Kidney (tissue), 14 donors: Measurements from ENCODE around the gene OAF. TPM values are rescaled to one million over a fixed set of nuclear protein-coding genes. Genes with fewer than 3 reads are reported as not detected.
"Not testable (repeated sequence)": the region's sequence is repeated elsewhere in the genome, so short reads cannot be mapped to it uniquely, and the experiment has no call there.

Experiments
- DNase-seq, 5 donors: peaks; one replicate each; pipeline ENCODE4 v3.0.0-alpha.2; 2013 to 2020
- FAIRE-seq: peaks from 2 replicates; lab custom pipeline; 2012; peaks lifted over from hg19 to GRCh38; lab: Jason Lieb, UNC
- H3K27ac ChIP-seq, 2 donors: one replicate each; pipeline ENCODE4 v1.7.0; 2013; ENCODE audit warnings: low read depth in 2 of 2, low read length in 2 of 2, inconsistent platforms in 1 of 2
- H3K27me3 ChIP-seq: one replicate; pipeline ENCODE4 v1.7.1; 2013; ENCODE audit warnings: low read length, inconsistent platforms; ENCODE audit not compliant: control insufficient read depth, insufficient read depth
- H3K36me3 ChIP-seq, 3 donors: one replicate each; pipeline versions ENCODE4 v1.7.0 to v1.7.1; 2013; ENCODE audit warnings: low read length in 3 of 3, control low read depth in 1 of 3, inconsistent platforms in 1 of 3; ENCODE audit not compliant: insufficient read depth in 3 of 3, control insufficient read depth in 2 of 3
- H3K4me1 ChIP-seq, 3 donors: one replicate each; pipeline versions ENCODE4 v1.7.0 to v1.7.1; 2013; ENCODE audit warnings: low read length in 3 of 3, inconsistent platforms in 1 of 3, low read depth in 1 of 3; ENCODE audit not compliant: control insufficient read depth in 2 of 3, insufficient read depth in 2 of 3
- H3K4me3 ChIP-seq, 3 donors: one replicate each; pipeline versions ENCODE4 v1.7.0 to v1.8.1; 2013; ENCODE audit warnings: low read length in 3 of 3, control low read depth in 1 of 3, inconsistent platforms in 1 of 3
- H3K9ac ChIP-seq, 3 donors: one replicate each; pipeline versions ENCODE4 v1.7.0 to v1.7.1; 2013; ENCODE audit warnings: low read length in 3 of 3, control low read depth in 1 of 3, inconsistent platforms in 1 of 3
- H3K9me3 ChIP-seq, 3 donors: one replicate each; pipeline versions ENCODE4 v1.7.0 to v1.7.1; 2013; ENCODE audit warnings: low read length in 3 of 3, control low read depth in 1 of 3, inconsistent platforms in 1 of 3; ENCODE audit not compliant: control insufficient read depth in 2 of 3, insufficient read depth in 1 of 3
- intact Hi-C: fragments of 100-400 bp; cut with DNase I; formaldehyde crosslinking; loops from one replicate; pipeline ENCODE4 v1.11.1; 2022
- polyA plus RNA-seq: library from polyadenylated mRNA; stranded (reverse); fragments of 350-450 nt; fragmentation: Illumina TruSeq; extraction: RNeasy Lipid Tissue Mini Kit (QIAGEN cat#74804); gene quantifications from one replicate; pipeline ENCODE4 v1.2.3, GENCODE V29; 2014; ENCODE audit warnings: low read depth, low replicate concordance; ENCODE audit not compliant: insufficient read depth
- total RNA-seq: library from RNA; stranded (reverse); fragmentation: NEBNext Ultra II Directional; extraction: Animal tissue kit (Norgen Biotek cat#: 25700); gene quantifications from one replicate; pipeline ENCODE4 v1.2.1, GENCODE V29; 2021
- TF ChIP-seq, protein P1 (sequence below): IDR thresholded peaks from 3 replicates; pipeline ENCODE4 v1.5.1; 2012; ENCODE audit warnings: mild to moderate bottlenecking, moderate library complexity, borderline replicate concordance; ENCODE audit not compliant: insufficient read depth; ENCODE audit errors: extremely low read depth
- donor health status: control.
- donor health status: control.
- donor health status: control.
- donor health status: control.
- donor health status: control.
- donor health status: DM: yes; HTN: yes; CAD: no.
- donor health status: Normal renal cell carcinoma (clear cell type).

OAF gene
- total and polyA plus RNA-seq, 2 donors from 2014 or later: 48.2 to 78.1 TPM

DNA sequence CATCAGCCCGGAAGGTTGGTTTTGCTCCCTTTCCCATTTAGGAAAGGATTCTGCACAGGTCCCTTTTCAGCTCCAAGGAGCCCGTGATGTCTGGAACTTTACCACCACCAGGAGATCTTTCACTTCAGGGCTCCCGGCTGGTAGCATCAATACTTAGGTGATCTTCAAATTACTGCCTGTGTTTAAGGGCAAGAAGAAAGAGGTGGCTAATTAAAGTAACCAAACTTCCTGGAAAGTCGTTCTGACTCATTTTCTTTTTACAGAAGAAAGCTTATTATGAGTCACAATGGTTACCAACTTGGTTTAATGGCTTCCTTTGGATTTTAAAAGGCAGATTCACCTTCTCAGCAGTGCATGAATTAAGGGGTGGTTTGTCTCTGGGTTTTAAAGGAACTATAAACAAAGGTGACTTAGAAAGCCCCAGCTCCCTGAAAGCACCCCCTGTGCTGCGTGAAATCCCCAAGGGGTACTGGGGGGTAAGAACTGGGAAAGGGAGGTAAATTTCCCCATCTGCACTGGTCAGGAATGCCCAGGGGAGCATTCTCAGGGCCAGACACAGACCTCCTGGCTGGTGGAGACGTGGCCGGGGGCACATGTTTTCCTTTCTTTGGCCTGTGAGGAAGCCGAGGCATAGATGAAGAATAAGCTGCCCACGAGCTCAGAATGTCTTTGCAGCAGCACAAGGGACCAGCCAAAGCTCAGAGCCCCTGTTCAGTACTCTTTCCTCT lies 37.9 kb downstream of the OAF start:
- Histone ChIP-seq H3K9me3 (no peaks in the 10 kb centered on the region), H3K4me3 (no peak overlapping the region), H3K27ac (no peak overlapping the region), H3K36me3 (no peaks in the 10 kb centered on the region), H3K4me1 (no peaks in the 10 kb centered on the region), H3K9ac (no peak overlapping the region), H3K27me3 (no peaks in the 10 kb centered on the region)
- intact Hi-C loops: no loop called here
- TF ChIP-seq, protein P1, sequence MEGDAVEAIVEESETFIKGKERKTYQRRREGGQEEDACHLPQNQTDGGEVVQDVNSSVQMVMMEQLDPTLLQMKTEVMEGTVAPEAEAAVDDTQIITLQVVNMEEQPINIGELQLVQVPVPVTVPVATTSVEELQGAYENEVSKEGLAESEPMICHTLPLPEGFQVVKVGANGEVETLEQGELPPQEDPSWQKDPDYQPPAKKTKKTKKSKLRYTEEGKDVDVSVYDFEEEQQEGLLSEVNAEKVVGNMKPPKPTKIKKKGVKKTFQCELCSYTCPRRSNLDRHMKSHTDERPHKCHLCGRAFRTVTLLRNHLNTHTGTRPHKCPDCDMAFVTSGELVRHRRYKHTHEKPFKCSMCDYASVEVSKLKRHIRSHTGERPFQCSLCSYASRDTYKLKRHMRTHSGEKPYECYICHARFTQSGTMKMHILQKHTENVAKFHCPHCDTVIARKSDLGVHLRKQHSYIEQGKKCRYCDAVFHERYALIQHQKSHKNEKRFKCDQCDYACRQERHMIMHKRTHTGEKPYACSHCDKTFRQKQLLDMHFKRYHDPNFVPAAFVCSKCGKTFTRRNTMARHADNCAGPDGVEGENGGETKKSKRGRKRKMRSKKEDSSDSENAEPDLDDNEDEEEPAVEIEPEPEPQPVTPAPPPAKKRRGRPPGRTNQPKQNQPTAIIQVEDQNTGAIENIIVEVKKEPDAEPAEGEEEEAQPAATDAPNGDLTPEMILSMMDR: no peak
- FAIRE-seq (no peak), DNase-seq (no peak)

DNA sequence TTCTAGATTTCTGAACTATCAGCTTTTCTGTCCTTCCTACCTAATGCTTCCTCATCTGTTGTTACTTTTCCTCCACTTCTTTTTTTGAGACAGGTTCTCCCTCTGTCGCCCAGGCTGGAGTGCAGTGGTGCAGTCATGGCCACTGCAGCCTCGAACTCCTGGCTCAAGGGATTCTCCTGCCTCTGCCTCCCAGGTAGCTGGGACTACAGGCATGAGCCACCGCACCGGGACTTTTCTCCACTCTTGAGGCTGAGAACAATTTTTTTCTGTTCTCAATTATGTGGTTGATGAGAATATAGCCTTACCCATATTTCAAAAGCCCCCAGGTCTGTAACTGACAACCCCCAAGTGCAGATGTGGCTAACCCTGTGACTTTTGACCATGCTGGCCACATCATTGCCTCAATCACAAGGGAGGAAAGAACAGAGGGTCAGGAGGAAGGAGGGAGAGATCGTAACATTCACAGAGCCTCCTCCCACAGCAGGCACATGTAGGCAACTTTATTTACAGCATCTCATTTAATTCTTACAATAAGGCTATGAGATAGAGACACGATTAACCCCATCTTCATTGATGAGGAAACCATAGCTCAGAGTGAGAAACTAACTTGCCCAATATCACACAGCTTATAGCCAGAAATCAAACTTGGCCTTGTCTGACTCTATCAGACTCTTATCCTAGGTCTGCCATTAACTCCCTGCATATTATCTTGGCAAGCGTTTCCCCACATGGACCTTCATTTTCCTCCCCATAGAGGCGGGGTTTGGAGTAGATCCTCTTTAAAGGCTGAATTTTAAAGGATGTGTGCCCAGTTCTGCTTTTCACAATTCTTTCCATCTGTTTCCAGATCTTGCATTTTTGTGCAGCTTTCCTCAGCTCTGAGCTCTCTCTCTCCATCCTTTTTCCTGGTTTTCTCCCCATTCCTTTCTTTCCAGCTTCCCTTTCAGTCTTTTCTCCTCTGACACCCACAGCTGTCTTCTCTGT lies 38.7 kb downstream of the OAF start:
- H3K36me3 ChIP-seq: no peaks in the 10 kb centered on the region
- no peak overlapping the region for H3K9ac ChIP-seq
- no peak overlapping the region for H3K4me3 ChIP-seq
- no peaks in the 10 kb centered on the region for H3K9me3 ChIP-seq
- H3K27me3 ChIP-seq: no peaks in the 10 kb centered on the region
- no peak overlapping the region for H3K27ac ChIP-seq
- FAIRE-seq: no peak
- DNase-seq: no peak
- intact Hi-C loops: no loop called here
- TF ChIP-seq, protein P1: no peak
- H3K4me1 ChIP-seq: no peaks in the 10 kb centered on the region

DNA sequence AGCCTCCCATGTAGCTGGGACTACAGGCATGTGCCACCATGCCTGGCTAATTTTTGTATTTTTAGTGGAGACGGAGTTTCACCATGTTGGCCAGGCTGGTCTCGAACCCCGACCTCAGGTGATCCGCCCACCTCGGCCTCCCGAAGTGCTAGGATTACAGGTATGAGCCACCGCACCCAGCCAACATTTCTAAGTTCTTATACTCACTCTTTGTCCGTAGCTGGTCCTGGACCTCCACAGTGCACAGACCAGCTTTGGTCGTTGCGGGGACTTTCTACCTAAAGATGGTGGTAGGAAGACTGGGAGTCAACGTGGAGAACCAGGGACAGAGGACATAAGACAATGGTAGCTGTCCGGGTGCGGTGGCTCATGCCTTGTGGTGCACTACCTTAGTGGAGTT lies 42.5 kb downstream of the OAF start:
- not testable (repeated sequence) for DNase-seq, H3K27me3 ChIP-seq, H3K27ac ChIP-seq

More for the DNA sequence above, 42.5 kb downstream of the OAF start:
- H3K9me3 ChIP-seq, H3K4me1 ChIP-seq, H3K4me3 ChIP-seq, intact Hi-C loops, FAIRE-seq, H3K36me3 ChIP-seq, H3K9ac ChIP-seq: not testable (repeated sequence)
